SK-N-SH treated with all-trans-retinoic acid at 6 μM for 48 hours (cell line): ENCODE data around the gene SECISBP2.

ENCODE experiments used
- ARNTL ChIP-seq: fragments of 450-650 bp; formaldehyde crosslinking; IDR thresholded peaks from 2 replicates; pipeline ENCODE4 v1.5.0; 2020; ENCODE audit warnings: low read depth, mild to moderate bottlenecking, moderate library complexity, borderline replicate concordance
- ISL1 ChIP-seq: fragments of 250-450 bp; sonication (Bioruptor Pico); IDR thresholded peaks from 2 replicates; pipeline ENCODE4 v2.1.2; 2022; ENCODE audit warnings: mild to moderate bottlenecking, moderate library complexity
- TOX ChIP-seq: fragments of 250-450 bp; sonication (Bioruptor Pico); IDR thresholded peaks from 2 replicates; pipeline ENCODE4 v1.8.0; 2021; ENCODE audit warnings: mild to moderate bottlenecking, moderate library complexity, borderline replicate concordance
- ZFP3 ChIP-seq: fragments of 250-450 bp; sonication (Bioruptor Pico); IDR thresholded peaks from 2 replicates; pipeline ENCODE4 v1.5.0; 2020; ENCODE audit warnings: mild to moderate bottlenecking, moderate library complexity
- ZNF70 ChIP-seq: fragments of 450-650 bp; formaldehyde crosslinking; IDR thresholded peaks from 2 replicates; pipeline ENCODE4 v1.5.0; 2020; ENCODE audit warnings: mild to moderate bottlenecking, moderate library complexity
- TF ChIP-seq, protein P1 (sequence below): fragments of 250-450 bp; sonication (Bioruptor Pico); IDR thresholded peaks from 2 replicates; pipeline ENCODE4 v1.5.1; 2021; ENCODE audit warnings: mild to moderate bottlenecking, moderate library complexity
- TF ChIP-seq, protein P2 (sequence below): fragments of 250-450 bp; sonication (Bioruptor Pico); IDR thresholded peaks from 2 replicates; pipeline ENCODE4 v1.8.0; 2020; ENCODE audit warnings: mild to moderate bottlenecking, moderate library complexity, borderline replicate concordance
- TF ChIP-seq, protein P3 (sequence below): fragments of 250-450 bp; sonication (Bioruptor Pico); IDR thresholded peaks from 2 replicates; pipeline ENCODE4 v1.8.0; 2021; ENCODE audit warnings: low read depth, mild to moderate bottlenecking, moderate library complexity, borderline replicate concordance

DNA sequence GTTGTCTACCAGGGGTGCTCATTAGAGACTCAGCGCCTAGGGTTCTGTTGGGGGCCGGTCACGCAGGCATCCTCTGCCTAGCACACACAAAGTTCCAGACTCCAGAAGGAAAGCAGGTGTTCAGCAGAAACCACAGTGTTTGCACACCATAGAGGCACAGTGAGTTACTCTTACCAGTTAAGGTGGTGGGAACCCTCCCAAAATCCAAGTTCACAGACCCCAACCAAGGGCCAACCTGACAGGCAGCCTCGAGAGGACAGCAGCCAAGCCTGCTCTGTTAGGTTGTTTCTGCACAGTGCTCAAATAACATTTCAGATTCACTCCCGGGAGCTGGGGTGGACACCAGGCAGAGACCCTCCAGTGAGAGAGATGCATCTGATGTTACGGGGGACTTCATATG lies 36.2 kb downstream of the SECISBP2 start:
- TF ChIP-seq ZFP3 (CRISPR knock-in tag) (no peak), ISL1 (CRISPR knock-in tag) (no peak), TOX (no peak), ZNF70 (CRISPR knock-in tag) (no peak), ARNTL (CRISPR knock-in tag) (no peak)
- TF ChIP-seq, protein P1, sequence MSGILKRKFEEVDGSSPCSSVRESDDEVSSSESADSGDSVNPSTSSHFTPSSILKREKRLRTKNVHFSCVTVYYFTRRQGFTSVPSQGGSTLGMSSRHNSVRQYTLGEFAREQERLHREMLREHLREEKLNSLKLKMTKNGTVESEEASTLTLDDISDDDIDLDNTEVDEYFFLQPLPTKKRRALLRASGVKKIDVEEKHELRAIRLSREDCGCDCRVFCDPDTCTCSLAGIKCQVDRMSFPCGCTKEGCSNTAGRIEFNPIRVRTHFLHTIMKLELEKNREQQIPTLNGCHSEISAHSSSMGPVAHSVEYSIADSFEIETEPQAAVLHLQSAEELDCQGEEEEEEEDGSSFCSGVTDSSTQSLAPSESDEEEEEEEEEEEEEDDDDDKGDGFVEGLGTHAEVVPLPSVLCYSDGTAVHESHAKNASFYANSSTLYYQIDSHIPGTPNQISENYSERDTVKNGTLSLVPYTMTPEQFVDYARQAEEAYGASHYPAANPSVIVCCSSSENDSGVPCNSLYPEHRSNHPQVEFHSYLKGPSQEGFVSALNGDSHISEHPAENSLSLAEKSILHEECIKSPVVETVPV (CRISPR knock-in tag), result no peak
- TF ChIP-seq, protein P2, sequence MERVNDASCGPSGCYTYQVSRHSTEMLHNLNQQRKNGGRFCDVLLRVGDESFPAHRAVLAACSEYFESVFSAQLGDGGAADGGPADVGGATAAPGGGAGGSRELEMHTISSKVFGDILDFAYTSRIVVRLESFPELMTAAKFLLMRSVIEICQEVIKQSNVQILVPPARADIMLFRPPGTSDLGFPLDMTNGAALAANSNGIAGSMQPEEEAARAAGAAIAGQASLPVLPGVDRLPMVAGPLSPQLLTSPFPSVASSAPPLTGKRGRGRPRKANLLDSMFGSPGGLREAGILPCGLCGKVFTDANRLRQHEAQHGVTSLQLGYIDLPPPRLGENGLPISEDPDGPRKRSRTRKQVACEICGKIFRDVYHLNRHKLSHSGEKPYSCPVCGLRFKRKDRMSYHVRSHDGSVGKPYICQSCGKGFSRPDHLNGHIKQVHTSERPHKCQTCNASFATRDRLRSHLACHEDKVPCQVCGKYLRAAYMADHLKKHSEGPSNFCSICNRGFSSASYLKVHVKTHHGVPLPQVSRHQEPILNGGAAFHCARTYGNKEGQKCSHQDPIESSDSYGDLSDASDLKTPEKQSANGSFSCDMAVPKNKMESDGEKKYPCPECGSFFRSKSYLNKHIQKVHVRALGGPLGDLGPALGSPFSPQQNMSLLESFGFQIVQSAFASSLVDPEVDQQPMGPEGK (CRISPR knock-in tag), result no peak
- TF ChIP-seq, protein P3, sequence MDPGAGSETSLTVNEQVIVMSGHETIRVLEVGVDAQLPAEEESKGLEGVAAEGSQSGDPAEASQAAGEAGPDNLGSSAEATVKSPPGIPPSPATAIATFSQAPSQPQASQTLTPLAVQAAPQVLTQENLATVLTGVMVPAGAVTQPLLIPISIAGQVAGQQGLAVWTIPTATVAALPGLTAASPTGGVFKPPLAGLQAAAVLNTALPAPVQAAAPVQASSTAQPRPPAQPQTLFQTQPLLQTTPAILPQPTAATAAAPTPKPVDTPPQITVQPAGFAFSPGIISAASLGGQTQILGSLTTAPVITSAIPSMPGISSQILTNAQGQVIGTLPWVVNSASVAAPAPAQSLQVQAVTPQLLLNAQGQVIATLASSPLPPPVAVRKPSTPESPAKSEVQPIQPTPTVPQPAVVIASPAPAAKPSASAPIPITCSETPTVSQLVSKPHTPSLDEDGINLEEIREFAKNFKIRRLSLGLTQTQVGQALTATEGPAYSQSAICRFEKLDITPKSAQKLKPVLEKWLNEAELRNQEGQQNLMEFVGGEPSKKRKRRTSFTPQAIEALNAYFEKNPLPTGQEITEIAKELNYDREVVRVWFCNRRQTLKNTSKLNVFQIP (CRISPR knock-in tag), result no peak
